ENCODE measurements around the gene TOM1L2. TPM values are rescaled to one million over a fixed set of nuclear protein-coding genes. Genes with fewer than 3 reads are reported as not detected.

The TOM1L2 gene
- total and polyA plus RNA-seq, 2 of the 4 experiments (the other 2 are of a cell fraction) = 34.4 to 51.7 TPM

- Histone ChIP-seq H2AK5ac (ENCODE audit: low read depth, low read length) (no peak overlapping the region; the same call in 1 of the 2 replicates), H3K9me3 (ENCODE audit: control insufficient read depth, insufficient read depth, low read length) (no peaks in the 10 kb centered on the region), H3K36me3 (ENCODE audit: control insufficient read depth, insufficient read depth, low read length) (peaks cover 48% of the 10 kb centered on the region), H3K27ac (ENCODE audit: insufficient read depth, low read length) (no peak overlapping the region), H2BK20ac (ENCODE audit: low read depth, low read length) (no peak overlapping the region), H3K56ac (ENCODE audit: extremely low read depth, insufficient read depth, low read length) (no peak overlapping the region), H3K4ac (ENCODE audit: low read depth, low read length) (no peak overlapping the region), H4K91ac (ENCODE audit: insufficient read depth, low read depth, low read length) (no peak overlapping the region), H3K79me1 (ENCODE audit: low read depth in 1 of 2, low read length in 2 of 2) (peaks cover 27 to 65% of the 10 kb centered on the region in 2 experiments), H2BK120ac (ENCODE audit: low read depth, low read length) (no peak overlapping the region), H3K4me2 (ENCODE audit: low read depth, low read length) (no peak overlapping the region), H2BK15ac (ENCODE audit: low read depth, low read length) (no peak overlapping the region), H2BK5ac (ENCODE audit: low read depth, low read length, poor library complexity, severe bottlenecking) (no peak overlapping the region), H4K20me1 (ENCODE audit: insufficient read depth, low read length) (peaks cover 71% of the 10 kb centered on the region), H3K9ac (ENCODE audit: low read depth, low read length) (no peak overlapping the region), H3K23ac (ENCODE audit: low read depth, low read length) (no peak overlapping the region), H3K4me1 (ENCODE audit: control insufficient read depth, insufficient read depth, low read length) (peaks cover 43% of the 10 kb centered on the region), H3K9me1 (ENCODE audit: insufficient read depth, low read length) (peaks cover 27% of the 10 kb centered on the region), H2AK9ac (replicated peaks; ENCODE audit: low read depth, low read length, poor library complexity) (no peak overlapping the region), H3K4me3 (ENCODE audit: insufficient read depth, low read depth, low read length) (no peak overlapping the region), H3K27me3 (ENCODE audit: control insufficient read depth, insufficient read depth, low read length) (no peaks in the 10 kb centered on the region), H2AFZ (replicated peaks; ENCODE audit: low read length, poor library complexity) (no peak overlapping the region), H3K18ac (ENCODE audit: low read depth, low read length) (no peak overlapping the region), H4K5ac (ENCODE audit: low read depth, low read length) (no peak overlapping the region), H3K14ac (replicated peaks; ENCODE audit: low read depth, low read length) (no peak overlapping the region), H4K8ac (ENCODE audit: low read depth in 2 of 2, low read length in 2 of 2) (no peak overlapping the region)
- BruUV-seq (replicated peaks) = no TSS peak
- intact Hi-C loops (cut with micrococcal nuclease) (no loop called here), in situ Hi-C loops (cut with MboI; ENCODE audit: low sequenced_read_pairs) (no loop called here), dilution Hi-C loops (cut with HindIII; ENCODE audit: low sequenced_read_pairs, unreplicated experiment) (no loop called here)
- POLR2A ChIA-PET (ENCODE audit: unreplicated experiment) = no interaction called here
- TF ChIP-seq, protein P1, sequence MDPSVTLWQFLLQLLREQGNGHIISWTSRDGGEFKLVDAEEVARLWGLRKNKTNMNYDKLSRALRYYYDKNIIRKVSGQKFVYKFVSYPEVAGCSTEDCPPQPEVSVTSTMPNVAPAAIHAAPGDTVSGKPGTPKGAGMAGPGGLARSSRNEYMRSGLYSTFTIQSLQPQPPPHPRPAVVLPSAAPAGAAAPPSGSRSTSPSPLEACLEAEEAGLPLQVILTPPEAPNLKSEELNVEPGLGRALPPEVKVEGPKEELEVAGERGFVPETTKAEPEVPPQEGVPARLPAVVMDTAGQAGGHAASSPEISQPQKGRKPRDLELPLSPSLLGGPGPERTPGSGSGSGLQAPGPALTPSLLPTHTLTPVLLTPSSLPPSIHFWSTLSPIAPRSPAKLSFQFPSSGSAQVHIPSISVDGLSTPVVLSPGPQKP (IDR thresholded peaks at IDR 0.05; ENCODE audit: borderline replicate concordance, low read depth, low read length) = no peak
- TF ChIP-seq CEBPB (IDR thresholded peaks at IDR 0.05; ENCODE audit: low read depth, low read length) = no peak
- TF ChIP-seq MAFK (IDR thresholded peaks at IDR 0.05; ENCODE audit: low read depth, low read length) = no peak
- TF ChIP-seq RAD21 (IDR thresholded peaks at IDR 0.05; ENCODE audit: low read length) = no peak
- TF ChIP-seq POLR2A (IDR thresholded peaks at IDR 0.05; ENCODE audit: low read depth, low read length) = no peak
- TF ChIP-seq NFE2L2 (IDR thresholded peaks at IDR 0.05; ENCODE audit: low read depth, low read length) = no peak
- TF ChIP-seq USF2 (IDR thresholded peaks at IDR 0.05; ENCODE audit: low read depth, low read length) = no peak
- TF ChIP-seq, protein P2, sequence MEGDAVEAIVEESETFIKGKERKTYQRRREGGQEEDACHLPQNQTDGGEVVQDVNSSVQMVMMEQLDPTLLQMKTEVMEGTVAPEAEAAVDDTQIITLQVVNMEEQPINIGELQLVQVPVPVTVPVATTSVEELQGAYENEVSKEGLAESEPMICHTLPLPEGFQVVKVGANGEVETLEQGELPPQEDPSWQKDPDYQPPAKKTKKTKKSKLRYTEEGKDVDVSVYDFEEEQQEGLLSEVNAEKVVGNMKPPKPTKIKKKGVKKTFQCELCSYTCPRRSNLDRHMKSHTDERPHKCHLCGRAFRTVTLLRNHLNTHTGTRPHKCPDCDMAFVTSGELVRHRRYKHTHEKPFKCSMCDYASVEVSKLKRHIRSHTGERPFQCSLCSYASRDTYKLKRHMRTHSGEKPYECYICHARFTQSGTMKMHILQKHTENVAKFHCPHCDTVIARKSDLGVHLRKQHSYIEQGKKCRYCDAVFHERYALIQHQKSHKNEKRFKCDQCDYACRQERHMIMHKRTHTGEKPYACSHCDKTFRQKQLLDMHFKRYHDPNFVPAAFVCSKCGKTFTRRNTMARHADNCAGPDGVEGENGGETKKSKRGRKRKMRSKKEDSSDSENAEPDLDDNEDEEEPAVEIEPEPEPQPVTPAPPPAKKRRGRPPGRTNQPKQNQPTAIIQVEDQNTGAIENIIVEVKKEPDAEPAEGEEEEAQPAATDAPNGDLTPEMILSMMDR (conservative IDR thresholded peaks at IDR 0.05; ENCODE audit: low read depth, low read length) = no peak
- TF ChIP-seq RCOR1 (IDR thresholded peaks at IDR 0.05; ENCODE audit: insufficient replicate concordance, low read length) = no peak
- no peak for TF ChIP-seq CHD1 (IDR thresholded peaks at IDR 0.05; ENCODE audit: low read depth, low read length)
- CTCF ChIA-PET = no interaction called here
- 89% methylated on average over 6 of the region's 12 CpGs; no CpG with 5 or more reads in 1 of the 2 experiments for WGBS, 2 experiments (ENCODE audit: extremely low coverage in 2 of 2, insufficient read length in 1 of 2)
- DNase-seq (no peak), ATAC-seq (ENCODE audit: low read depth) (no peak)
These were observed 153.1 kb downstream of the TOM1L2 start for GRCh38 chr17:17819111-17819510.

All from IMR-90 (cell line).